ENCODE results near the gene TSHZ2. TPM values are rescaled to one million over a fixed set of nuclear protein-coding genes. Genes with fewer than 3 reads are reported as not detected.

TSHZ2 gene
- total RNA-seq, 1 experiment from 2014 or later, result 0.20 TPM

GRCh38 chr20:53179749-53180148 is 207.6 kb downstream of the TSHZ2 start:
- H3K36me3 Mint-ChIP-seq, result no peaks in the 10 kb centered on the region
- no peak overlapping the region for H3K27ac Mint-ChIP-seq
- no peaks in the 10 kb centered on the region for H3K9me3 Mint-ChIP-seq
- POLR2A ChIA-PET, result no interaction called here
- TF ChIP-seq SOX15 (CRISPR knock-in tag; IDR thresholded peaks at IDR 0.05) (no peak), SMAD3 (CRISPR knock-in tag; IDR thresholded peaks at IDR 0.05; ENCODE audit: borderline replicate concordance) (no peak), RORB (CRISPR knock-in tag; IDR thresholded peaks at IDR 0.05) (no peak), TP53 (CRISPR knock-in tag; IDR thresholded peaks at IDR 0.05) (no peak), GTF2I (CRISPR knock-in tag; conservative IDR thresholded peaks at IDR 0.05) (no peak), CTCF (IDR thresholded peaks at IDR 0.05) (no peak), NFATC4 (CRISPR knock-in tag; IDR thresholded peaks at IDR 0.05) (no peak), STAT6 (CRISPR knock-in tag; conservative IDR thresholded peaks at IDR 0.05; ENCODE audit: low read depth) (no peak), GABPB1 (CRISPR knock-in tag; IDR thresholded peaks at IDR 0.05) (no peak), USF2 (CRISPR knock-in tag; IDR thresholded peaks at IDR 0.05) (no peak), ELF4 (CRISPR knock-in tag; IDR thresholded peaks at IDR 0.05; ENCODE audit: low read depth) (no peak)
- H3K27me3 Mint-ChIP-seq (ENCODE audit: low read depth), result no peaks in the 10 kb centered on the region
- CTCF ChIA-PET, result no interaction called here
- peaks cover 11% of the 10 kb centered on the region for H3K4me1 Mint-ChIP-seq
- no peak for DNase-seq (ENCODE audit: low spot score)
- H3K4me3 Mint-ChIP-seq, result no peak overlapping the region
- ATAC-seq, result no peak

- ChIA-PET CTCF (interaction anchor here (1.0 kb wide), 1 partner anchor 28 kb away, joined by 3 read pairs; no protein-coding TSS in a partner anchor), POLR2A (no interaction called here)
- H3K36me3 Mint-ChIP-seq, result no peaks in the 10 kb centered on the region
- DNase-seq (ENCODE audit: low spot score), result no peak
- H3K27me3 Mint-ChIP-seq (ENCODE audit: low read depth), result no peaks in the 10 kb centered on the region
- no peak overlapping the region for H3K27ac Mint-ChIP-seq
- peaks cover 5% of the 10 kb centered on the region for H3K4me1 Mint-ChIP-seq
- ATAC-seq, result no peak
- H3K4me3 Mint-ChIP-seq, result no peak overlapping the region
- H3K9me3 Mint-ChIP-seq, result no peaks in the 10 kb centered on the region
- TF ChIP-seq CREB1 (CRISPR knock-in tag; IDR thresholded peaks at IDR 0.05), result no peak
- no peak for TF ChIP-seq RELA (CRISPR knock-in tag; IDR thresholded peaks at IDR 0.05; ENCODE audit: borderline replicate concordance)
- TF ChIP-seq ATF3 (CRISPR knock-in tag; conservative IDR thresholded peaks at IDR 0.05), result no peak
- TF ChIP-seq JAZF1 (CRISPR knock-in tag; IDR thresholded peaks at IDR 0.05), result no peak
- TF ChIP-seq ZBTB43 (CRISPR knock-in tag; IDR thresholded peaks at IDR 0.05), result no peak
- no peak for TF ChIP-seq ZNF263 (CRISPR knock-in tag; IDR thresholded peaks at IDR 0.05; ENCODE audit: low read depth)
- TF ChIP-seq IRF1 (CRISPR knock-in tag; IDR thresholded peaks at IDR 0.05), result no peak
- no peak for TF ChIP-seq MXD4 (CRISPR knock-in tag; IDR thresholded peaks at IDR 0.05; ENCODE audit: borderline replicate concordance)
- no peak for TF ChIP-seq CDX4 (CRISPR knock-in tag; IDR thresholded peaks at IDR 0.05; ENCODE audit: borderline replicate concordance)
- no peak for TF ChIP-seq MAX (CRISPR knock-in tag; IDR thresholded peaks at IDR 0.05)
- no peak for TF ChIP-seq JUN (CRISPR knock-in tag; IDR thresholded peaks at IDR 0.05)
- no peak for TF ChIP-seq FOXP1 (CRISPR knock-in tag; IDR thresholded peaks at IDR 0.05; ENCODE audit: borderline replicate concordance)
- TF ChIP-seq ERG (CRISPR knock-in tag; IDR thresholded peaks at IDR 0.05), result no peak
- TF ChIP-seq HMGA2 (CRISPR knock-in tag; IDR thresholded peaks at IDR 0.05), result no peak
- TF ChIP-seq PRRX2 (CRISPR knock-in tag; IDR thresholded peaks at IDR 0.05), result no peak
- no peak for TF ChIP-seq ZNF232 (CRISPR knock-in tag; IDR thresholded peaks at IDR 0.05)
- no peak for TF ChIP-seq SMAD4 (CRISPR knock-in tag; IDR thresholded peaks at IDR 0.05)
- TF ChIP-seq ZNF671 (CRISPR knock-in tag; IDR thresholded peaks at IDR 0.05), result no peak
Measured at GRCh38 chr20:53180928-53181362, 208.8 kb downstream of the TSHZ2 start.

Data from WTC11 (cell line).